ENCODE data around the gene CKAP2L. TPM values are rescaled to one million over a fixed set of nuclear protein-coding genes. Genes with fewer than 3 reads are reported as not detected.

CKAP2L gene
- total RNA-seq, 1 experiment from 2014 or later: 23.3 TPM

- Mint-ChIP-seq H3K27me3 (ENCODE audit: low read depth) (no peaks in the 10 kb centered on the region), H3K9me3 (no peaks in the 10 kb centered on the region), H3K4me1 (peaks cover 8 to 10% of the 10 kb centered on the region in 2 experiments; a peak in 3 of 4 replicates), H3K36me3 (ENCODE audit: insufficient read depth in 1 of 3, low read depth in 3 of 3) (peaks cover 0 to 10% (median 0%) of the 10 kb centered on the region in 3 experiments; a peak in 1 of 7 replicates), H3K4me3 (no peak overlapping the region), H3K27ac (no peak overlapping the region)
- Histone ChIP-seq H4K20me1 (ENCODE audit: control insufficient read depth, insufficient read depth, insufficient read length) (no peaks in the 10 kb centered on the region), H2BK120ac (ENCODE audit: low read depth, low read length, poor library complexity, severe bottlenecking) (no peak overlapping the region), H3K79me1 (ENCODE audit: insufficient read depth, low read depth, low read length, poor library complexity, severe bottlenecking) (no peaks in the 10 kb centered on the region), H3K4me2 (ENCODE audit: insufficient read depth, insufficient read length, low read length) (no peak overlapping the region), H2AFZ (ENCODE audit: low read length) (no peak overlapping the region), H3K56ac (ENCODE audit: insufficient read length, low read depth, low read length) (no peak overlapping the region), H3K79me2 (ENCODE audit: insufficient read depth, low read length) (no peaks in the 10 kb centered on the region), H2BK5ac (ENCODE audit: insufficient read length, low read length) (no peak overlapping the region), H2BK20ac (ENCODE audit: low read depth, low read length, poor library complexity, severe bottlenecking) (no peak overlapping the region), H2AK5ac (ENCODE audit: insufficient read length, low read length) (no peak overlapping the region), H4K8ac (replicated peaks; ENCODE audit: insufficient read length, low read depth, low read length) (no peak overlapping the region), H2BK12ac (ENCODE audit: insufficient read length, low read depth, low read length) (no peak overlapping the region), H3K27ac (ENCODE audit: insufficient read length, low read depth, low read length) (no peak overlapping the region), H3K4me1 (ENCODE audit: insufficient read depth, low read length) (no peaks in the 10 kb centered on the region), H3K18ac (ENCODE audit: insufficient read length, low read depth, low read length) (no peak overlapping the region), H3K9ac (ENCODE audit: extremely low read depth, insufficient read length, low read length) (no peak overlapping the region), H3K14ac (ENCODE audit: insufficient read depth, low read length) (no peak overlapping the region), H3K23ac (ENCODE audit: insufficient read length, low read depth, low read length) (no peak overlapping the region), H4K5ac (ENCODE audit: insufficient read length, low read depth, low read length) (no peak overlapping the region), H3K4ac (ENCODE audit: low read depth, low read length) (no peak overlapping the region), H4K91ac (ENCODE audit: insufficient read length, low read depth, low read length) (no peak overlapping the region), H3K27me3 (ENCODE audit: insufficient read depth, low read length) (no peaks in the 10 kb centered on the region), H3K9me3 (ENCODE audit: control insufficient read depth, low read depth, low read length) (no peaks in the 10 kb centered on the region), H3T11ph (ENCODE audit: low read length) (no peak overlapping the region), H3K23me2 (ENCODE audit: insufficient read length, low read depth, low read length, poor library complexity, severe bottlenecking) (no peaks in the 10 kb centered on the region), H2BK15ac (ENCODE audit: low read depth, low read length) (no peak overlapping the region)
- no peak for DNase-seq
- TF ChIP-seq CTCF (conservative IDR thresholded peaks at IDR 0.05): no peak
- WGBS (ENCODE audit: extremely low coverage, insufficient read length, low lambda C conversion rate): no CpG with 5 or more reads among the region's 2 CpGs
Observed at GRCh38 chr2:112773556-112773955, 9.1 kb upstream of the CKAP2L start.
